Vagina (tissue), 2 donors: ENCODE data around the gene CYP27B1. TPM values are rescaled to one million over a fixed set of nuclear protein-coding genes. Genes with fewer than 3 reads are reported as not detected.

Source experiments
- DNase-seq, 2 donors: peaks; one replicate each; pipeline ENCODE4 v3.0.0-alpha.2; 2017; ENCODE audit errors: extremely low spot score in 2 of 2
- H3K27ac ChIP-seq: fragments of 200-600 bp; sonication (generic); one replicate; pipeline ENCODE4 v1.5.1; 2019
- H3K27me3 ChIP-seq: fragments of 200-600 bp; sonication (generic); one replicate; pipeline ENCODE4 v1.5.1; 2019
- H3K36me3 ChIP-seq, 2 donors: fragments of 200-600 bp; sonication (generic); one replicate each; pipeline ENCODE4 v1.5.1; 2017 to 2019
- H3K4me1 ChIP-seq: fragments of 200-600 bp; sonication (generic); one replicate; pipeline ENCODE4 v1.5.1; 2019
- H3K4me3 ChIP-seq, 2 donors: fragments of 200-600 bp; sonication (generic); 1 replicate in 1 of 2; 2 replicates in 1 of 2; pipeline ENCODE4 v1.5.1; 2016 to 2019
- H3K9me3 ChIP-seq: fragments of 200-600 bp; sonication (generic); one replicate; pipeline ENCODE4 v1.5.1; 2019
- POLR2A ChIP-seq, 2 donors: fragments of 450-650 bp; IDR thresholded peaks; one replicate each; pipeline ENCODE4 v1.6.1; 2017; ENCODE audit warnings: antibody characterized with exemption in 2 of 2, mild to moderate bottlenecking in 2 of 2, moderate library complexity in 2 of 2
- POLR2AphosphoS5 ChIP-seq, 2 donors: sonication (generic); formaldehyde crosslinking; IDR thresholded peaks; one replicate each; pipeline ENCODE4 v1.9.0; 2017; ENCODE audit warnings: antibody characterized with exemption in 2 of 2, mild to moderate bottlenecking in 2 of 2, low read depth in 1 of 2; ENCODE audit not compliant: insufficient read depth in 1 of 2
- intact Hi-C: fragments of 100-400 bp; cut with DNase I; formaldehyde crosslinking; loops from one replicate; pipeline ENCODE4 v1.15.1; 2023
- total RNA-seq: library from RNA; depleted of rRNA; stranded (reverse); fragments of >200 nt; gene quantifications from one replicate; pipeline ENCODE4 v1.2.3, GENCODE V29; 2016
- TF ChIP-seq, protein P1 (sequence below), 3 experiments: fragments of 450-650 bp in 2 of 3; fragments of 200-600 bp in 1 of 3; sonication (generic) in 1 of 3; IDR thresholded peaks; one replicate each; pipeline ENCODE4 v1.5.1; 2017 to 2019; ENCODE audit warnings: antibody characterized with exemption in 3 of 3, mild to moderate bottlenecking in 2 of 3, moderate library complexity in 2 of 3

Gene CYP27B1, protein sequence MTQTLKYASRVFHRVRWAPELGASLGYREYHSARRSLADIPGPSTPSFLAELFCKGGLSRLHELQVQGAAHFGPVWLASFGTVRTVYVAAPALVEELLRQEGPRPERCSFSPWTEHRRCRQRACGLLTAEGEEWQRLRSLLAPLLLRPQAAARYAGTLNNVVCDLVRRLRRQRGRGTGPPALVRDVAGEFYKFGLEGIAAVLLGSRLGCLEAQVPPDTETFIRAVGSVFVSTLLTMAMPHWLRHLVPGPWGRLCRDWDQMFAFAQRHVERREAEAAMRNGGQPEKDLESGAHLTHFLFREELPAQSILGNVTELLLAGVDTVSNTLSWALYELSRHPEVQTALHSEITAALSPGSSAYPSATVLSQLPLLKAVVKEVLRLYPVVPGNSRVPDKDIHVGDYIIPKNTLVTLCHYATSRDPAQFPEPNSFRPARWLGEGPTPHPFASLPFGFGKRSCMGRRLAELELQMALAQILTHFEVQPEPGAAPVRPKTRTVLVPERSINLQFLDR
- total RNA-seq, result 1.7 TPM

DNA sequence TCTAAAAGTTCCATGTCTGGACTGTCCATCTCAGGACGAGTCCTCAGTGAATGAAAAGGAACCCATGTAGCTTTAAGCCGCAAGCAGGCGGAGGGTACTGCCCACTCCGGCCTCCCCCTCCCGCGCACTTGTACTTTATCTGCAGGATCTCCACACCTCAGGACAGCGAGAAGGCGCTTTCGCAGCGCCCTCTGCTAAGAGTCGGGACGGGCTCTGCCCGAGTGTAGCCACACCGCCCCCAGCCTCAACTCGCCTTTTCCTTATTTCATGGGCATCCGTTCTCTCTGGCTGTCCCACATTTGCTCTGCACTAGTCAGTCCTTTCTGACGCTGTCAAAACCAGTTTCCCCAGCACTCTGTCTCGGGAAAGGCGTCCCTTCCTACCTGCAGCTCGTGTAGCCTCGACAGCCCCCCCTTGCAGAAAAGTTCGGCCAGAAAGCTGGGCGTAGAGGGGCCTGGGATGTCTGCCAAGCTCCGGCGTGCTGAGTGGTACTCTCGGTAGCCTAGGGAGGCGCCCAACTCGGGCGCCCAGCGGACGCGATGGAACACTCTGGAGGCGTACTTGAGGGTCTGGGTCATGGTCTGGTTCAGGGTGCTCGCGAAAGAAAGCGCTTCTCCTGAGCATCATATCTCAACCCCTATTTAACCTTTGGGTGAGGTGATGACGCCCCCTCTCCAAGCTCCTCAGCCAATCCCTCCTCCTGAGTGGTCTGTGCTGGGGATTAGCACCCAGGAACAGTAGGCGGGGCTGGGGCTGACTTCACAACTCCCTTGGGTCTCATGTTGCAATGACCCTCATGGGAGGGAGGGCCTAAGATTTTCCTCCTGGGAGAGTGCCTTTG lies at the start of gene CYP27B1:
CYP27B1 (minus strand) TSS at position 615 of the 841 bp plus-strand sequence; CDS start at position 578, 37 bp downstream.
- Histone ChIP-seq H3K9me3 (no peaks in the 10 kb centered on the region), H3K27me3 (peaks cover 20% of the 10 kb centered on the region), H3K4me3 (peak within 1 kb of the TSS; percentile 36 to 37), H3K36me3 (peaks cover 0 to 7% of the 10 kb centered on the region in 2 donors), H3K27ac (no peak within 1 kb of the TSS), H3K4me1 (peaks cover 37% of the 10 kb centered on the region)
- DNase-seq, result no peak
- TF ChIP-seq POLR2A (IDR thresholded peaks at IDR 0.05) (no peak), POLR2AphosphoS5 (IDR thresholded peaks at IDR 0.05; ENCODE audit: insufficient read depth in 1 of 2, low read depth in 1 of 2) (no peak)
- TF ChIP-seq, protein P1, sequence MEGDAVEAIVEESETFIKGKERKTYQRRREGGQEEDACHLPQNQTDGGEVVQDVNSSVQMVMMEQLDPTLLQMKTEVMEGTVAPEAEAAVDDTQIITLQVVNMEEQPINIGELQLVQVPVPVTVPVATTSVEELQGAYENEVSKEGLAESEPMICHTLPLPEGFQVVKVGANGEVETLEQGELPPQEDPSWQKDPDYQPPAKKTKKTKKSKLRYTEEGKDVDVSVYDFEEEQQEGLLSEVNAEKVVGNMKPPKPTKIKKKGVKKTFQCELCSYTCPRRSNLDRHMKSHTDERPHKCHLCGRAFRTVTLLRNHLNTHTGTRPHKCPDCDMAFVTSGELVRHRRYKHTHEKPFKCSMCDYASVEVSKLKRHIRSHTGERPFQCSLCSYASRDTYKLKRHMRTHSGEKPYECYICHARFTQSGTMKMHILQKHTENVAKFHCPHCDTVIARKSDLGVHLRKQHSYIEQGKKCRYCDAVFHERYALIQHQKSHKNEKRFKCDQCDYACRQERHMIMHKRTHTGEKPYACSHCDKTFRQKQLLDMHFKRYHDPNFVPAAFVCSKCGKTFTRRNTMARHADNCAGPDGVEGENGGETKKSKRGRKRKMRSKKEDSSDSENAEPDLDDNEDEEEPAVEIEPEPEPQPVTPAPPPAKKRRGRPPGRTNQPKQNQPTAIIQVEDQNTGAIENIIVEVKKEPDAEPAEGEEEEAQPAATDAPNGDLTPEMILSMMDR (IDR thresholded peaks at IDR 0.05), result no peak
- intact Hi-C loops, result no loop called here

DNA sequence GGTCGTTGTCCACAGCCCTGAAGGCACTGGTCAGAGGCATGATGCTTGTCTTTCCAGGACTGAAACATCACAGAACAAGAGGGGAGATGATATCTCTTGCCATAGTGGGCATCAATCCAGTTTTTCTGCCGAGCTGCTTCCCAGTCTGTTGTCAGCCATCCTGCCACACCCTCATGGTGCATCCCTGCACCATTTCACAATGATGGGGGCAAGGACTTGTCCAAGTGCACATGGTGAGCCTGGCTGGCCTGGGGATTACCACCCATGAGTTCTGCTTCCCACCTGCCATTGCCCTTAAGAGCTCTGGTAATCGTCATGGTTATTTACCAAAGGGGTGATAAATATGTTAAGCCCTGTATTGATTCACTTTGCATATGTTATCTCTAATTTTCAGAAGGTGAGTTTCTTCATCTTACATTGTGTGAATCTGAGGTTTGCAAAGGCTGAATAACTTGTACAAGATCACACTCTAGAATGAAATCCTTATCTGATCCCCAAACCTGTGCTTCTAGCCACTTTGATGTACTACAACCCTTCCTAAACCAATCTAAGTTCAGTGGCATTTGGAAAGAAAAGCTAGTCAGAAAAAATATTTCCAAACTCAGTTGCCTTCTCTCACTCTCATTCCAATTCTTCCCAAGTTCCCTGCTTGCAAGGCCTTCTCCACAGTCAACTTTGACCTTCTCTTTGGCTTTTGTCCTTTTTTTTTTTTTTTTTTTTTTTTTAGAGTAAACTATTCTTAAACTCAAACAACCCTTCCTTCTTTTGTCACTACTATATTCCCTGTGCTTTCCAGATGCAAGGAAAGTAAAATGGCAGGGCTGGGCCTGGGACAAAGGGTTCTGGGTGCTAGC lies 49.4 kb upstream of the CYP27B1 start:
- no peak for DNase-seq
- H3K9me3 ChIP-seq, result no peaks in the 10 kb centered on the region
- TF ChIP-seq, protein P1 (IDR thresholded peaks at IDR 0.05), result no peak
- TF ChIP-seq POLR2AphosphoS5 (IDR thresholded peaks at IDR 0.05; ENCODE audit: insufficient read depth in 1 of 2, low read depth in 1 of 2) (no peak), POLR2A (IDR thresholded peaks at IDR 0.05) (no peak)
- intact Hi-C loops, result no loop called here
- no peak overlapping the region for H3K4me3 ChIP-seq
- peaks cover 50% of the 10 kb centered on the region for H3K4me1 ChIP-seq
- H3K27me3 ChIP-seq, result no peaks in the 10 kb centered on the region
- H3K36me3 ChIP-seq, result peaks cover 0 to 14% of the 10 kb centered on the region in 2 donors
- no peak overlapping the region for H3K27ac ChIP-seq

DNA sequence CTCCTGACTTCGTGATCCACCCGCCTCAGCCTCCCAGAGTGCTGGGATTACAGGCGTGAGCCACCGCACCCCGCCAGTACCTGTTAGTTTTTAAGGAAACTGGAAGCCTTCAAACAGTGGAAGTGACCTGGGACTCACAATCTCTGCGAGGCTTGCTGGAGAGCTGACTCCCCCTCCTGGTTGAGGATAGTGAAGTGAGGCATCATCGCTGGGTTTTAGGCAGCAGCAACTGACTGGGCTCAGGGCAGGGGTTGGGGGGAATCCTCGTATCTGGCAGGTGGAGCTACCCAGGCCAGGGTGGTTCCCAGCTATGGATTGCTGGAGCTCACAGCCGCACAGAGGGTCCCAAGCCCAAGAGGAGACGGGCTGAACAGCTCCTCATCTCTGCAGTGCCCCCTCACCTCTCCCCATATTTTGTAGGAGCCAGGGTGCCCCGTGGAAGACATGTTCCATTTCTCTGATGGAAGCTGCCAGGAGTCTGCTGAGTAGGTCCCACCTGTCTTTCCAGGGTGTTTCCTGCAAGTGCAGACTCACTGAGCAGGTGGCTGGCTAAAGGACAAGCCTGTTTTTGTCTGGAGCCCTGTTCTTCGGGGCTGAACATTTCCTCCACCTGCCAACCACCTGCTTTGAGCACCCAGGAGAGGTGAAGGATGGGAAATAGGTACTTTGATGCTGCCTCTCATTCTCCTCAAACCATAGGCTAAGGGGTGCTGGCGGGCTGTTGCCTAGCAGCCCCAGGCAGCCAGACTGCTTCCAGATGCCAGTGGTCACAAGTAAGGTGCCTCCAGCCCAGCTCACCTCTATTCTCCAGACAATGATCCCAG lies 48.5 kb upstream of the CYP27B1 start:
- Histone ChIP-seq H3K27ac (no peak overlapping the region), H3K4me1 (peaks cover 46% of the 10 kb centered on the region), H3K36me3 (peaks cover 0 to 5% of the 10 kb centered on the region in 2 donors), H3K27me3 (no peaks in the 10 kb centered on the region), H3K4me3 (no peak overlapping the region), H3K9me3 (no peaks in the 10 kb centered on the region)
- intact Hi-C loops, result no loop called here
- TF ChIP-seq, protein P1 (IDR thresholded peaks at IDR 0.05), result no peak
- TF ChIP-seq POLR2AphosphoS5 (IDR thresholded peaks at IDR 0.05; ENCODE audit: insufficient read depth in 1 of 2, low read depth in 1 of 2) (no peak), POLR2A (IDR thresholded peaks at IDR 0.05) (no peak)
- no peak for DNase-seq
